ENCODE results near the gene RETREG3.

GRCh38 chr17:42561897-42562387, 47.2 kb downstream of the RETREG3 start, which contains the start of gene COASY:
- no peak for TF ChIP-seq GATA3 (IDR thresholded peaks at IDR 0.05; ENCODE audit: low read depth, low read length)
- peak; percentile 15; the same call in 1 of the 2 replicates for TF ChIP-seq GATA2 (IDR thresholded peaks at IDR 0.05; ENCODE audit: low read depth, low read length)

Data from SH-SY5Y (cell line).